ENCODE data around the gene COIL. TPM values are rescaled to one million over a fixed set of nuclear protein-coding genes. Genes with fewer than 3 reads are reported as not detected.

COIL gene
- total RNA-seq, 1 donor from 2014 or later: 14.6 TPM

DNA sequence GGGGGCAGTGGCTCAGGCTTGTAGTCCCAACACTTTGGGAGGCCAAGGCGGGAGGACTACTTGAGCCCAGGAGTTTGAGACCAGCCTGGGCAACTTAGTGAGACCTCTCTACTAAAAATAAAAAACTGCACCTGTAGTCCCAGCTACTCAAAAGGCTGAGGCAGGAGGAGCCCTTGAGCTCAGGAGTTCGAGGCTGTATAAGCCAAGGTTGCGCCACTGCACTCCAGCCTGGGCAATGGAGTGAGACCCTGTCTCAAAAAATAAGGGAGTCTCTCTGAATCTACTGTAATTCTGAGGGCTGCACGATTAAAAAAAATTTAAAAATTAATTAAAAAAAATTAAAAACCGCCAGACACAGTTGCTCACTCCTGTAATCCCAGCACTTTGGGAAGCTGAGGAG, 3.9 kb downstream of the COIL start:
- Mint-ChIP-seq H3K36me3 (ENCODE audit: low read depth, unreplicated experiment) (peaks cover 4% of the 10 kb centered on the region), H3K4me3 (ENCODE audit: unreplicated experiment) (no peak overlapping the region), H3K9me3 (ENCODE audit: unreplicated experiment) (no peaks in the 10 kb centered on the region), H3K27ac (ENCODE audit: unreplicated experiment) (no peak overlapping the region), H3K4me1 (ENCODE audit: unreplicated experiment) (peaks cover 6% of the 10 kb centered on the region), H3K27me3 (ENCODE audit: unreplicated experiment) (peaks cover 2% of the 10 kb centered on the region)
- DNase-seq (ENCODE audit: low spot score): no peak
- TF ChIP-seq, protein P1, sequence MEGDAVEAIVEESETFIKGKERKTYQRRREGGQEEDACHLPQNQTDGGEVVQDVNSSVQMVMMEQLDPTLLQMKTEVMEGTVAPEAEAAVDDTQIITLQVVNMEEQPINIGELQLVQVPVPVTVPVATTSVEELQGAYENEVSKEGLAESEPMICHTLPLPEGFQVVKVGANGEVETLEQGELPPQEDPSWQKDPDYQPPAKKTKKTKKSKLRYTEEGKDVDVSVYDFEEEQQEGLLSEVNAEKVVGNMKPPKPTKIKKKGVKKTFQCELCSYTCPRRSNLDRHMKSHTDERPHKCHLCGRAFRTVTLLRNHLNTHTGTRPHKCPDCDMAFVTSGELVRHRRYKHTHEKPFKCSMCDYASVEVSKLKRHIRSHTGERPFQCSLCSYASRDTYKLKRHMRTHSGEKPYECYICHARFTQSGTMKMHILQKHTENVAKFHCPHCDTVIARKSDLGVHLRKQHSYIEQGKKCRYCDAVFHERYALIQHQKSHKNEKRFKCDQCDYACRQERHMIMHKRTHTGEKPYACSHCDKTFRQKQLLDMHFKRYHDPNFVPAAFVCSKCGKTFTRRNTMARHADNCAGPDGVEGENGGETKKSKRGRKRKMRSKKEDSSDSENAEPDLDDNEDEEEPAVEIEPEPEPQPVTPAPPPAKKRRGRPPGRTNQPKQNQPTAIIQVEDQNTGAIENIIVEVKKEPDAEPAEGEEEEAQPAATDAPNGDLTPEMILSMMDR (IDR thresholded peaks at IDR 0.05; ENCODE audit: unreplicated experiment): no peak

DNA sequence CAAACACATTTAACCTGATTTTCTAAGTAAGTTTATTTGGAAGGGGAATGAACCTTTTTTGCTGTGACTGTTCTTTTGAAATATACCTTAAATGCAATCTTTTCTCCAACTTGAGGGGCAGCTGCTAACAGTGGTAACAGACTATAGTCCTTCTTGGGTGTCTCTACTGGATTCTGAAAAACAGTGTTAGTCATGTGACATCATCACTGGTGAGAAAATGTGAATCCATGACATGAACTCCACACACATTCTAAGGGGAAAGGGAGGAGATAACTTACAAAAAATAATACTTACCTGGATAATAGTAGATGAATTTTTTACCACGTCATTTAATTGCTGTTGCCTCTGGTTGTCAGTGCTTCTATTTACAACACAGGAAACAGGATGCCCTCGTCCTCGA, 11.3 kb downstream of the COIL start:
- no peaks in the 10 kb centered on the region for H3K9me3 Mint-ChIP-seq (ENCODE audit: unreplicated experiment)
- TF ChIP-seq, protein P1 (IDR thresholded peaks at IDR 0.05; ENCODE audit: unreplicated experiment): no peak
- peaks cover 7% of the 10 kb centered on the region for H3K36me3 Mint-ChIP-seq (ENCODE audit: low read depth, unreplicated experiment)
- no peaks in the 10 kb centered on the region for H3K27me3 Mint-ChIP-seq (ENCODE audit: unreplicated experiment)
- no peak overlapping the region for H3K27ac Mint-ChIP-seq (ENCODE audit: unreplicated experiment)
- DNase-seq (ENCODE audit: low spot score): no peak
- H3K4me3 Mint-ChIP-seq (ENCODE audit: unreplicated experiment): no peak overlapping the region
- peaks cover 5% of the 10 kb centered on the region for H3K4me1 Mint-ChIP-seq (ENCODE audit: unreplicated experiment)

DNA sequence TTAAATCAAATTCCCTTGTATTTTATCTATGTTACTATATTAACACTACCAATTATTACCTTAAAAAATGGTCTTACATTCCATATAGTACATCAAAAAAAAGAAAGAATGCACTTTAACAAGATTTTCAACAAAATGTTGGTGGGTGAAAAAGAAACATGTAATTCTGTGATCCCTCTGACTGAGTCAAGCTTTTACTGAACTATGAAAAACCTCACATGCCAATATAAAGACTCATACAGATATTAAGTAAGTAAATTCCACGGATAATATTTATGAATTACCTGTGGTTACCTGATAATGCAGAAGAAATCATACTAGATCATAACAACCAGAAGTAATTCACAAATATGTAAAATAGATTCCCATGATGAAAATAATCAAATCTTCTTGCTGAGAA, 12.4 kb downstream of the COIL start:
- no peaks in the 10 kb centered on the region for H3K9me3 Mint-ChIP-seq (ENCODE audit: unreplicated experiment)
- H3K36me3 Mint-ChIP-seq (ENCODE audit: low read depth, unreplicated experiment): peaks cover 7% of the 10 kb centered on the region
- H3K27me3 Mint-ChIP-seq (ENCODE audit: unreplicated experiment): no peaks in the 10 kb centered on the region
- TF ChIP-seq, protein P1 (IDR thresholded peaks at IDR 0.05; ENCODE audit: unreplicated experiment): no peak
- H3K27ac Mint-ChIP-seq (ENCODE audit: unreplicated experiment): no peak overlapping the region
- H3K4me3 Mint-ChIP-seq (ENCODE audit: unreplicated experiment): no peak overlapping the region
- DNase-seq (ENCODE audit: low spot score): no peak
- peaks cover 5% of the 10 kb centered on the region for H3K4me1 Mint-ChIP-seq (ENCODE audit: unreplicated experiment)

DNA sequence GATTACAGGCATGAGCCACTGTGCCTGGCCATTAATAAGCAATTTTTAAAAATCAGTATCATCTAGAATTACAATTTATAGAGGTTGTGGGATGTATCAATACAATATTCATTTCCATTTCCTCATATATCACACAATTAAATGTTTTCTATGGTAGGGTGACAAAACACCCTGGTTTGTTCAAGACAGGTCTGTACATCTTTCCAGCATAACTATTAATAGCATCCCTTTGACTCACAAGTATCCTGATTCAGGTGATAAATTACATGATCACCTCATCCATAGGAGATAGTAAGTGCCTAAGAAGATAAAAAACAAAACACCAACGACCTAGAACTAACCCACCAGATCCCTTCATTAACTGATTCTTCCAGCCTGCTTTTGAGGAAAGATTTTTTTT, 13.1 kb downstream of the COIL start:
- peaks cover 5% of the 10 kb centered on the region for H3K4me1 Mint-ChIP-seq (ENCODE audit: unreplicated experiment)
- DNase-seq (ENCODE audit: low spot score): no peak
- TF ChIP-seq, protein P1 (IDR thresholded peaks at IDR 0.05; ENCODE audit: unreplicated experiment): no peak
- H3K27ac Mint-ChIP-seq (ENCODE audit: unreplicated experiment): no peak overlapping the region
- H3K36me3 Mint-ChIP-seq (ENCODE audit: low read depth, unreplicated experiment): peaks cover 7% of the 10 kb centered on the region
- H3K9me3 Mint-ChIP-seq (ENCODE audit: unreplicated experiment): no peaks in the 10 kb centered on the region
- no peaks in the 10 kb centered on the region for H3K27me3 Mint-ChIP-seq (ENCODE audit: unreplicated experiment)
- no peak overlapping the region for H3K4me3 Mint-ChIP-seq (ENCODE audit: unreplicated experiment)

DNA sequence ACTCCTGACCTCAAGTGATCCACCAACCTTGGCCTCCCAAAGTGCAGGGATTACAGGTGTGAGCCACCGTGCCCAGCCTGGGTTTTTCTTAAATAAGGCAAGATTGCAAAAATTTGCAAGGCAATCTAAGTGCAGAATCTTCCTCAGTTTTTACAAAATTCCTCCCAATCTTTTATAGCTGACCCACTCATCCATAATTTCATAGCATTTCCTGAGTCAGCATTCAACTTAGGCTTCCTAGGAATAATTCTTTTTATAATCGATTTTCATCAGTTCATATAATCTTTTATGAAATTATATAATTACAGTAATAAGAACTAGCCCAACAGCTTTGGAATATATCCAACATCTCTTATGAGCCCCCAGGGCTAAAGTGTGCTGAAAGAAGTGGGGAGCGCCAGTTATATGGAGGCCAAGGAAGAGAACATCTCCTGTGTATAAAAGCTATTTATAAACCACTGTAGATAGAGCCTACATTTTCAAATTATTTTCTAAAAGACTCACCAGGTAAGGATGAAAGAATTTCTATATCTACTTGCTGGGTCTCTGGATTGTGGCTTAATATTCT, 14.8 kb downstream of the COIL start:
- DNase-seq (ENCODE audit: low spot score): no peak
- Mint-ChIP-seq H3K4me1 (ENCODE audit: unreplicated experiment) (peaks cover 5% of the 10 kb centered on the region), H3K36me3 (ENCODE audit: low read depth, unreplicated experiment) (peaks cover 17% of the 10 kb centered on the region), H3K4me3 (ENCODE audit: unreplicated experiment) (no peak overlapping the region), H3K9me3 (ENCODE audit: unreplicated experiment) (no peaks in the 10 kb centered on the region), H3K27ac (ENCODE audit: unreplicated experiment) (no peak overlapping the region), H3K27me3 (ENCODE audit: unreplicated experiment) (no peaks in the 10 kb centered on the region)
- TF ChIP-seq, protein P1 (IDR thresholded peaks at IDR 0.05; ENCODE audit: unreplicated experiment): no peak

All from endothelial cell (in vitro differentiated cells).